ENCODE results near the gene NIT1.

DNA sequence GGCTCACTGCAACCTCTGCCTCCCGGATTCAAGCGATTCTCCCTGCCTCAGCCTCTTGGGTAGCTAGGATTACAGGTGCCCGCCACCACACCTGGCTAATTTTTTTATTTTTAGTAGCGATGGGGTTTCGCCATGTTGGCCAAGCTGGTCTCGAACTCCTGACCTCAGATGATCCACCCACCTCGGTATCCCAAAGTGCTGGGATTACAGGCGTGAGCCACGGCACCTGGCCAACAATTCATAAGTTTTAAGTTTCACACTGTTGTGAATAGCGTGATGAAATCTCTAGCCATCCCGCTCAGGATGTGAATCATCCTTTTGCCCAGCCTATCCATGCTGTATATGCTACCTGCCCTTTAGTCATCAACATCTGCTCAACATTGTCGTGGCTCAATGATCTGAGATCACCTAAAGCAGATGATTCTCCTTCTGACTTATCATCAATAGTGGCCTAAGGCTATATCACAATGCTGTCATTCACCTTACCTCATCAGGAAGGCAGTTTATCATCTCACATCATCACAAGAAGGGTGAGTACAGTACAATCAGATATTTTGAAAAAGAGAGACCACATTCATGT lies 2.7 kb upstream of the NIT1 start:
- TF ChIP-seq, protein P1, sequence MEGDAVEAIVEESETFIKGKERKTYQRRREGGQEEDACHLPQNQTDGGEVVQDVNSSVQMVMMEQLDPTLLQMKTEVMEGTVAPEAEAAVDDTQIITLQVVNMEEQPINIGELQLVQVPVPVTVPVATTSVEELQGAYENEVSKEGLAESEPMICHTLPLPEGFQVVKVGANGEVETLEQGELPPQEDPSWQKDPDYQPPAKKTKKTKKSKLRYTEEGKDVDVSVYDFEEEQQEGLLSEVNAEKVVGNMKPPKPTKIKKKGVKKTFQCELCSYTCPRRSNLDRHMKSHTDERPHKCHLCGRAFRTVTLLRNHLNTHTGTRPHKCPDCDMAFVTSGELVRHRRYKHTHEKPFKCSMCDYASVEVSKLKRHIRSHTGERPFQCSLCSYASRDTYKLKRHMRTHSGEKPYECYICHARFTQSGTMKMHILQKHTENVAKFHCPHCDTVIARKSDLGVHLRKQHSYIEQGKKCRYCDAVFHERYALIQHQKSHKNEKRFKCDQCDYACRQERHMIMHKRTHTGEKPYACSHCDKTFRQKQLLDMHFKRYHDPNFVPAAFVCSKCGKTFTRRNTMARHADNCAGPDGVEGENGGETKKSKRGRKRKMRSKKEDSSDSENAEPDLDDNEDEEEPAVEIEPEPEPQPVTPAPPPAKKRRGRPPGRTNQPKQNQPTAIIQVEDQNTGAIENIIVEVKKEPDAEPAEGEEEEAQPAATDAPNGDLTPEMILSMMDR (IDR thresholded peaks at IDR 0.05 in 2 of 3, conservative IDR thresholded peaks at IDR 0.05 in 1 of 3; ENCODE audit: borderline replicate concordance in 1 of 3, insufficient read depth in 1 of 3, low read depth in 2 of 3, low read length in 2 of 3) = no peak
- TF ChIP-seq ZFX (IDR thresholded peaks at IDR 0.05) (no peak), CEBPB (IDR thresholded peaks at IDR 0.05; ENCODE audit: low read depth) (no peak), TCF7L2 (IDR thresholded peaks at IDR 0.05; ENCODE audit: borderline replicate concordance, extremely low read depth, insufficient read depth, insufficient read length) (no peak)
- TF ChIP-seq, protein P2, sequence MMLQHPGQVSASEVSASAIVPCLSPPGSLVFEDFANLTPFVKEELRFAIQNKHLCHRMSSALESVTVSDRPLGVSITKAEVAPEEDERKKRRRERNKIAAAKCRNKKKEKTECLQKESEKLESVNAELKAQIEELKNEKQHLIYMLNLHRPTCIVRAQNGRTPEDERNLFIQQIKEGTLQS (IDR thresholded peaks at IDR 0.05) = no peak

Data from HCT116 (cell line).